Ecto neural progenitor cell (in vitro differentiated cells): ENCODE results near the gene AFTPH.

Experiments
- DNase-seq: peaks from one replicate; pipeline ENCODE4 v3.0.0-alpha.2; 2018; ENCODE audit warnings: low spot score

Gene AFTPH

DNA sequence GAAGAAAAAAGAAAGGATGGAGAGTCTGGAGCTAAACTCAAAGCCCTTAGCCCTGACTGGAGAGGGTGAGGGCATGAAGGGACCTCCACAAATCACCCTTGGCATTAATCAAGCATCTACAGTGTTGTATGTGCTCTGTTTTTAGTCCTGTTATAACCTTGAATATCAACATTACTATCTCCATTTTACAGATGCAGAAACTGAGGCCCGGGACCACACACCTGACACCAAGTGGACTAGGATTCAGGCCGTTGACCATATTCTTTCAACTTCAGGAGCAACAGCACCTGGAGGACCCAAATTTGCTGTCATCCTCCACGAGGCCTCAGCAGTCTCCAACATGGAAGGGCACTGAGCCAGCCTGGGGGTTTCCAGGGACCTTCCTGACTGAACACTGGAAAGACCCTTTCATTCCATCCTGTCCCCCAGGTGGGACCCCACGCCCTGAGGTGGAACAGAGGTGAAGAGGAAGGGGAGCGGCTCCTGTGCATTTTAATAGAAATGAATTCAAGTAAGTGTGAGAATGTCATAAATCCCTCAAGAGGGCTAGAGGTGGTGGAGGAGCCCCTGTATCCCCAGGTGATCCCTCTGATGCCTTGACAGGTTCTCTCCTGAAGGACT lies 88.6 kb downstream of the AFTPH start:
- no peak for DNase-seq

DNA sequence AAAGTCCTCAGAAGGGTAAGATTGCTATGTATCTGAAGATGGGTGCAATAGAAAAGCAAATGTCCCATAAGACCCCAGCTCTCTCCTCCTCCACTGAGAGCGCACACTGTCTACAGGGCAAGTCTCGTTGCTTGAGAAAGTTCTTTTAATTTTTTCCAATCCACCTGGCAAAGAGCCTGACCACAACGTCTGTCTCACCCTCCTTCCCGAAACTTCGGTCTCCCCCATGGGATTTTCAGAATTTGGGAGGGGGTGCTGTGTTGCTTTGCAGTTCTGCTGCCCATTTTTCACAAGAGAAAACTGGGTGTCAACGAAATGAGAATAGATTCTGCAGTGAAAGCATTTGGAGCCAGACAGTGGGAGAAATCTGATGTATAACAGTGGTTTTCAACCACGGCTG lies 89.1 kb downstream of the AFTPH start:
- no peak for DNase-seq

DNA sequence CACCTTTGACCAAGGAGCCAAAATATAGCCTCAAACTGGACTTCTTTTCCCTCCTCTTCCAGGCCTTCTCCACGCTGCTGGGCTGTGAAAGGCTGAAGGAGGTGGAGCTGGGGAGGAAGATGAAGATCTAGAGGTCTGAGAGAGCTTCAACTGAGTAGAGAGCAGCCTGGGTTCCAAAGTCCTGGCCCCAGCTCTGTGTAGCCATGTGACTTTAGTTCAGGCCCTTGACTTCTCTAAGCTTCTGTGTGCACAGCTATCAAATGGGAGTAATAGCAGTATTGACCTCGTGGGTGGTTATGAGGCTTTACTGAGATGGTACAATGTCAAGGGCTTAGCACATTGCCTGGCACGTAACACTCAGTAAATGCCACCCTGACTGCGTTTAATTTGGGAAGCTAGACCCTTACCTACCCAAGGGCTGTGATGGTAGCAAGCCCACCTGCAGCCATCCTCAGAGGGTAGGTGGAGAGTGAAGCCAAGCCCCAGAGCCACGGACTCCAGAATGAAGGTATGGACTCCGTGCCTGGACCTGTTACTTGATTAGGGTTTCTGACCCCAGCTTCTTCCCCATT lies 91.2 kb downstream of the AFTPH start:
- DNase-seq: no peak

- DNase-seq: no peak
These were observed 91.9 kb downstream of the AFTPH start for GRCh38 chr2:64615844-64616536.

GRCh38 chr2:64617631-64618151 lies 93.6 kb downstream of the AFTPH start:
- DNase-seq: peak; percentile 81

- no peak for DNase-seq
These were observed 96.5 kb downstream of the AFTPH start for GRCh38 chr2:64620661-64621060.

DNA sequence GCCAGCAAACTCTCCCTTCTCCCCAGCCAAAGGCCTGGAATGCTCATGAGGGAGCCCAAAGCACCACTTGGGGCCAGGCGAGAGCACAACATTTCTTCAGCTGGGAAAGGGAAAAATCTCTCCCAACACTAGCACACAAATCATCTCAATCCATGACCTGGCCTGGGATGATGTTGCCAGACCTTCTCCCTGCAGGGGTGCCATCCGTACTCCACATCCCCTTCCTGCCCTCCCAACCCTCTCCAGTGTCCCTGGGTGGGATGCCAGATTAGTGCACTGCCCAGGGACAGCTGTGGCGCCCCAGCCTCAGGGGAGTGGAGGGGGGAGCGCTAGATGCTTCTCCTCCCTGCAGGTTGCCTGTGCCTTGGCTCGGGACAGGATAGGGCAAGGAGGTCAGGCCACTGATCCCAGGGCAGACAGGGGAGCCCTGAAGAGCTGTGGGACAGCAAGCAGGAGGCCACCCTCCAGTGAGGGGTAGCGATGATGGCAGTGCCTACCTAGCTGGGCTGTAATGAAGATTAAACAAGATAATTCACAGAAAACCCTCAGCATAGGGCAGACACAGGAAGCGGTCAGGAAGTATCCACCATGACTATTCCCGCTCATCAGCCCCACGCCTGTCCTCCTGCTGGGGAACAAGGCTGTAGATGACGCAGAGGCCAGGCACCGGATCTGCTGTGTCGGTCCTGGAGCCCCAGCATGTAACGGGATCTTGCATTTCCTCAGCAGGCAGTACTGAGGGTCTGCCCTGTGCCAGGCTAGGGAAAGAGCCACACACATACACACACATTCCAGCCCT lies 98.5 kb downstream of the AFTPH start:
- DNase-seq: peak; percentile 53

DNA sequence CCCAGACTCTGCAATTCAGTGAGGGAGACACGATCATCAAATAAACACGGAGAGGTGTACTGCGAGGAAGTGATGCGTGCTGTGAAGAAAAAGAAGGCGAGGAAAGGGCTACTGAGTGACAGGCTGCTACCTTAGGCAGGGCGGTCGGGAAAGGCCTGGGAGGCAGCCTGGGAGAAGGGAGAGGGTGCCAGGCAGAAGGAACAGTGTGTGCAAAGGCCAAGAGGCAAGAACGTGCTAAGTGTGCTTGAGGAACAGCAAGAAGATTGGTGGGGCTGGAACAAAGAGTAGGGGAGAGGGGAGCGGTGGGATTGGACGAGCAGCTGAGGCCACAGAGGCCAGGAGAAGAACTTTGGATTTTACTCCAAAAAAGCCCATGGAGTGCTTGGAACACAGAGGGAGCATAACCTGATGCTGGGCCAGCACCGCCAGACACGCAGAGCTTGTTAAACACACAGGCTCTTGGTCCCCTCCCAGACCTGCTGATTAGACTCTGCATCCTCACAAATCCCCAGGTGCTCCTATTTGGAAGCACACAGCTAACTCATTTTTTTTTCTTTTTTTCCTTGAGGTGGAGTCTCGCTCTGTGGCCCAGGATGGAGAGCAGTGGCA lies 99.2 kb downstream of the AFTPH start:
- peak; percentile 41 for DNase-seq

DNA sequence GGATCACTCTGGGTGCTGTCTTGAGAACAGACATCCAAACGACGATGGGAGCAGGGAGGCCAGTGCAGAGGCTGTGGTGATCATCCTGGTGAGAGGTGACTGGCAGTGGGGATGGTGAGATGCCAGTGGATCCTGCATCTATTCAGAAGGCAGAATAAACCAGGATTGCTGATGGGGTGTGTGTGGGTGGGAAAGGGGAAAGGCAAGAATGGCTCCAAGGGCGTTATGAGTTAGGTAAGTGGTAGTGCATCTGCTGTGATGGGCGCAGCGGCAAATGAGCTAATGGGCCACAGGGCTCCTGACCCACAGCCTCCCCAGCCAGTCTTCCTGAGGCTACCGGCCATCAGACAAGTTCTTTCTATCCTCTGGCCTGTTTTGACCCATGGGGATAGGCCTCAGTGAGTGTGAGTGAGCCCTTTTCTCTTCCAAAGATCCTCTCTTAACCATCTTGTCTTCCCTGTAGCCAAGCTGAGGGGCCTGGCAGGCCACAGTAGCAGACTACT lies 100.0 kb downstream of the AFTPH start:
- no peak for DNase-seq

- DNase-seq: peak; percentile 38
These were observed 100.7 kb downstream of the AFTPH start for GRCh38 chr2:64624862-64625261.

DNA sequence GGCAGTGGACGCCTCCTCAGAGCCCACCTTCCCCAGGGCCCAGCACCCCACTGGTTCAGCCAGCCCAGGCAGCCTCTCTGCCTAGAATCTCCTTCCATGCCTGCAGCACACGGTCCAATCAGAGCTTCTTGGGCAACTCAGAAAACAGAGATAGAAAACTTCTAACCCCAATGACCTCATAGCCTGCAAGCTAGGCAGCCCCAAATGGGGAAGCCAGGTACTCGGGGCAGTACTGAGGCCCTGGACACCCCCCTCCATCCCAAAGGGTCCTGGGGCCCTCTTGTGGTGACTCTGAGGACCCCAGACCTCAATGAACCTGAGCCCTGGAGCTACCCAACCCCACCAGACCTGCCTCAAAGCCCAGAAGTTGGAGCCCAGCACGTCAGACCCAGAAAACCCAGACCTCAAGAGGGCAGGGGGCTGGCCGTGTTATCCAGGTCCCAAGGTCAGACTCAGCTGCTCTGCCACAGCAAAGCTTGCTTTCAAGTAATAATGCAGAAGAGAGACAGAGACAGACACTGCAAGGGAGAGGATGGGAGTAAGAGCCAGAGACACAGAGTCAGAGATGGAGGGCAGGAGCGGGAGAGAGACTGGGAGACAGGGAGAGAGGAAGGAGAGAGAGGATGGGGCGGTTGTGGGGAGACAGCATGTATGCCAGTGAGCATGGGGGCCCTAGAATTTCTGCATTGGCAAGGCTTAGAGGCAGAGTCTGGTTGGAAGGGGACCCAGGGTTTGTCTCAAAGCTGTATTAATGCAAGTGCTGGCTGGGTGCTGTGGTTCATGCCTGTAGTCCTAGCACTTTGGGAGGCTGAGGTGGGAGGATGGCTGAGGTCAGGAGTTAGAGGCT lies 101.4 kb downstream of the AFTPH start:
- DNase-seq: peak; percentile 49

- peak; percentile 34 for DNase-seq
These were observed 102.2 kb downstream of the AFTPH start for GRCh38 chr2:64626146-64626809.

DNA sequence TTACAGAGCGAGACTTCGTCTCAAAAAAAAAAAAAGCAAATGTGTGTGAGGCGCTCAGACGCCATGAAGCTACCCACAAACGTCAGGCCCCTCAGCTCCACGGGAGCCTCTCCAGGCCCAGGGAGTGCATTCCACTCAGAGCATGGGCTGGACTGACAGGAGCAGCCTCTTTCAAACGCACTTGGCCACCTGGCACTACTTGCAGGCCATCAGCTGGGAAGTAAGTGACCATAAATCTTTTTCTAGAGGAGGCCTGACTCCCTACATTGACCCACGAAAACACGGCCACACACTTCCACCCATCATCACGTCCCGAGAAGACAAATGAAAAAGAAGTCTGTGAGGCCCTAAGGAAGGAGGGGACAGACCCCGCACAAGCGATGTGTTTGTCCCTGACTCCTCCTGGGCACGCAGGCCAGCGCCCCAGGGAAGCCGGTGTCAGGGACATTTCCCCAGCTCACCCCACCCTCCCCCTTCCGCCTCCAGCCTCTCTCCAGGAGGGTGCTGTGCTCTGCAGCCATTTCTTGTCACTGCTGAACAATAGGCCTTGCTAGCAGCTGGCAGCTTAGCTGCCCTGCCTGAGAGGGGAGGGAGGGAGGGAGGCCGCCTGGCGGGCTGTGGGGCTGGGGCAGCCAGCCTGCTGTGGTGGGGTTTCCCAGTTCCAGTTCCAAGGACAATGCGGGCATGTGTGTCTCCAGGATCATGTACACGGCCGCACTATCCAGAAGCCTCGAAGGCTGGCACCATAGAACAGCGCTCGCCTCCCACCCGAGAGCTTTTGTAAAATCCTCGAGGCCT lies 103.0 kb downstream of the AFTPH start:
- peak; percentile 79 for DNase-seq

DNA sequence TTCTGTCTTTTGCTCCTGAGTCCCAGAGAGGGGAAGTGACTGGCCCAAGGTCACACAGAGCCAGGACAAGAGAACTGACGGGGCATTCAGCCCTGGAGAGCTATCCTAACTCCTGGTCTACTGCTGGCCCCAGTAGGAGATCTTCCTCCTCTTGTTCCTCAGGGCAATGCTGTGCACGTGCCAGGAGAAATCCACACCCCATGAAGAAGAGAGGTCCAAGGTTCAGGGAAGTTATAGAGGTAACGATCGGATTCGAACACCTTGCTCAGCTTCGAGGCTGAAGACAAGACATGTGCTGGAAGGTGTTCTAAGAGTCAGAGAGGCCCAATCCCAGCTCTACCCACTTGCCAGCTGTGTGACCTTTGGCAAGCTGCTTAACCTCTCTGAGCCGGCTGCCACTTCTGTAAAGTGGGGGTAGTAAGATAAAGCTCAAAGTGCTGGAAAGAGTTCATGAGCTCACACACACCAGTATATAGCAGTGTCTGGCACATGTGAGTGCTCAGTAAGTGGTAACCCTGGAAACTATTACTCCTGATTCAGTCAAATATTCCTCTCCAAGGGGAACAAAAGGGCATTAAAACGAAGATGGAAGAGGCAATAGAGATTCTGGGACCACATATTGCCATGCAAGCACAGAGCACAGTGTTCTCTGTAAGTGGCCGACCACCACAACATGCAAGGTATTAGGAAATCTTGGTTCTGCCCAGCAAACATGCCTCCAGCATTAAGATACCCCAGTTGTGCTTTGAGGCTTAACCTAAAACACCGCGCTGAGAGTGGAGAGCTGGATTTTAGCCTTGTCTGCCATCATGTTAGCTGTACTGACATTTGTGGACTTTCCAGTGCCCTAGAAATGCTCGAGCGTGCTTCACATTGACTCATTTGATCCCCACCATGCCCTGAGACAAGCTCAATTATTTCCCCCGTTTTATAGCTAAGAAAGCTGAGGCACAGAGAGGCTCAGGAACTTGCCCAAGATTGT lies 104.0 kb downstream of the AFTPH start:
- no peak for DNase-seq

GRCh38 chr2:64629329-64629781 lies 105.2 kb downstream of the AFTPH start:
- DNase-seq: no peak

DNA sequence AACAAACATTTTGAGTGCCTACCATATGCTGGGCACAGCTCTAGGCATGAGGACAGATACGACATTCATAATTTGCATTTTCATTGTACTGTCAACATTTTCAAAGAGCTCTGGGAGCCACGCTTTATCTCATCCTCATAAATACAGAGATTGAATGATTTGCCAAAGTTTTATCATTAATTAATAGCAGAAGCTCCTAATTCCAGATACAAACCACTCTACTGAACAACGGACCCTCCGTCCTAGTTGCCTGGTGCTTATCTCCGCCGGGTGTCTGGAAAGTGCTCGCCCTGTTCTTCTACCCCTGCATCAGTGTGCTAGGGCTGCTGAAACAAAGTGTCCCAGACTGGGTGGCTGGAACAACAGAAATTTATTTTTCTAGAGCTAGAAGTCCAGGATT lies 105.7 kb downstream of the AFTPH start:
- no peak for DNase-seq

GRCh38 chr2:64630752-64631151 lies 106.6 kb downstream of the AFTPH start:
- DNase-seq: peak; percentile 37

DNA sequence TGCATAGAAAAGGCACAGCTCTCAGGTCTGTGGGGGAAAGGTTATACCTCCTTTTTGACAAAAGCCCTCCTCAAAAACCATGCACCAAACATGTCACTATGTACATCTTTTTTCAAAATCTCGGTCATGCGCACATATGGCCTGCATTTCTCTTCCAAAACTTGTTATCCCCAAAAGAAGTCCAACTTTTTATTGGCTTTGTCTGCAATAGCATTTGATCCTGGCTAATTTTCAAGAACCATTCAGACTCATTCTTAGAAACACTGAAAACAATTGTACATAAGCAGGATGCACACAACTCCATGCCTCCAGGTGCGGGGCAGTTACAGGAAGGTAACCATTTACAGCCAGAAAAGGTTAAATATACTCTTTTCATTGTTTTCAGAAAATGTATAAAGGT lies 107.6 kb downstream of the AFTPH start:
- DNase-seq: no peak
